Inflammatory macrophage treated with lipopolysaccharide for 1 hour (primary cell): ENCODE data around the gene SAP25.

ENCODE experiments used
- DNase-seq, 2 donors: peaks; one replicate each; pipeline ENCODE4 v3.0.0-alpha.2; 2020 to 2022

Gene SAP25

GRCh38 chr7:100591596-100591995 is 17.9 kb upstream of the SAP25 start:
- no peak for DNase-seq

- no peak for DNase-seq
Measured at GRCh38 chr7:100590077-100590737, 16.5 kb upstream of the SAP25 start.

GRCh38 chr7:100589341-100589947 is 15.7 kb upstream of the SAP25 start:
- no peak for DNase-seq

- peak; percentile 17 to 43 for DNase-seq
Measured at GRCh38 chr7:100588438-100588837, 14.7 kb upstream of the SAP25 start.

- peak; percentile 99 to 100 for DNase-seq
Measured at GRCh38 chr7:100586266-100587025, 12.7 kb upstream of the SAP25 start, which contains the start of gene FBXO24. Gene FBXO24 (plus strand): TSS chr7:100586328. CDS start chr7:100586626, 298 bp downstream.

DNA sequence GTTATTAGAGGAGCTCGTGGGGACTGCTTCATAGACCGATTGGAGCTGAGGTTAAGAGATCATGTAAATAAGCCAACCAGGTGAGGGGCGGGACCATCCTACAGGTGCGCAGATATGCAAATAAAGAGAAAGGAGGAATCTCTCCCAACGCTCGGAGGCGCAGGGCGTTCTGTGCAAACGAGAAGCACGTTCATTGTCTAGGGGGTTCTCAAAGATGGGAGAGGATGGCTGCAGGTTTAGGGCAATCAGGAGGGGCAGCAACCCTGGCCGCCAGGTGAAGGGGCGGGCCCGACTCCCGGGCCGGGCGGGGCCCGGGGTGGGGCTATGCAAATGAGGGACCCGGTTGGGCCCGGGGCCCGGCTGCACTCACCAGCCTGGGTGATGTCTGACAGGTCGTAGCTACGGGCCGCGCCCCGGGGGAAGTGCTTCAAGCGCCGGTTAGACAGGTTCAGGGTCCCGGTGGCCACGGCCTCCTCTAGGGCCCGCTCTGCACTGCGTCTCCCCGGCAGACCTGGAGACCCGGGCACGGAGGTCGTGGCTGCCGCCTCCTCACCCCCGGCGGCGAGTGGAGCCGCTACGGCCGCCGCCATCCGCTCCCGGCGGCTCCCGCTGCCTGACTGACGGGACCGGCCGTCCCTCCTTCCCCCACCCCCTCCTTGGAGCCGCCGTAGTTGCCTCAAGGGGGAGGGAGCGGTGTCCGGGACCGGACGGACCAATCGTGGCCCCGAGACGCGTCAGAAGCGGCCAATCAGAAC is 12.0 kb upstream of the SAP25 start, which contains the start of gene LRCH4:
Gene LRCH4, minus strand, starts transcription at position 619 of the 755 bp plus-strand sequence. Its CDS starts 29 bp downstream, at position 590.
- no peak for DNase-seq

- peak; percentile 69 to 80 for DNase-seq
Measured at GRCh38 chr7:100584683-100585510, 11.2 kb upstream of the SAP25 start.

- DNase-seq, result peak; percentile 68 to 89
Measured at GRCh38 chr7:100584054-100584682, 10.5 kb upstream of the SAP25 start.

- peak; percentile 75 to 83 for DNase-seq
Measured at GRCh38 chr7:100583132-100584053, 9.7 kb upstream of the SAP25 start.

DNA sequence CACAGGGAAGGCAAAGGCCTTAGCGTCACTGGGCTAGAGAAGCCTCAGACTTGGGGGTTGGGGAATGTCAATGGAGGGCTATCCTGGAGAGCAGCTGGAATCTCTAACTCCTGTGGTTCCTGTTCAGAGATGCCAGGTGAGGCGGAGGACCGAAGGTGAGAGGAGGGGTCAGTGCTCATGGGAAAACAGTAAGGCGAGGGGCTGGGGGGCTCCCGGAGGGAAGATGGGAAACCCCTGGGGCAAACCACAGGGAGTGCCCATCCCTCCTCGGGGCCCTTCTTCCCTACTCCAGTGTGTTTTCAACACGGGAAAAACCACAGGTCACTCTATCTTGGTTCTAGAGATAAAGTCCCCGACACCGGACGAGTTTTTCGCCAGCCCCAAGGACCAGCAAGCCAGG is 8.9 kb upstream of the SAP25 start:
- DNase-seq, result no peak

GRCh38 chr7:100582041-100582579 is 8.4 kb upstream of the SAP25 start:
- DNase-seq, result no peak

- no peak for DNase-seq
Measured at GRCh38 chr7:100580466-100581283, 7.0 kb upstream of the SAP25 start.

DNA sequence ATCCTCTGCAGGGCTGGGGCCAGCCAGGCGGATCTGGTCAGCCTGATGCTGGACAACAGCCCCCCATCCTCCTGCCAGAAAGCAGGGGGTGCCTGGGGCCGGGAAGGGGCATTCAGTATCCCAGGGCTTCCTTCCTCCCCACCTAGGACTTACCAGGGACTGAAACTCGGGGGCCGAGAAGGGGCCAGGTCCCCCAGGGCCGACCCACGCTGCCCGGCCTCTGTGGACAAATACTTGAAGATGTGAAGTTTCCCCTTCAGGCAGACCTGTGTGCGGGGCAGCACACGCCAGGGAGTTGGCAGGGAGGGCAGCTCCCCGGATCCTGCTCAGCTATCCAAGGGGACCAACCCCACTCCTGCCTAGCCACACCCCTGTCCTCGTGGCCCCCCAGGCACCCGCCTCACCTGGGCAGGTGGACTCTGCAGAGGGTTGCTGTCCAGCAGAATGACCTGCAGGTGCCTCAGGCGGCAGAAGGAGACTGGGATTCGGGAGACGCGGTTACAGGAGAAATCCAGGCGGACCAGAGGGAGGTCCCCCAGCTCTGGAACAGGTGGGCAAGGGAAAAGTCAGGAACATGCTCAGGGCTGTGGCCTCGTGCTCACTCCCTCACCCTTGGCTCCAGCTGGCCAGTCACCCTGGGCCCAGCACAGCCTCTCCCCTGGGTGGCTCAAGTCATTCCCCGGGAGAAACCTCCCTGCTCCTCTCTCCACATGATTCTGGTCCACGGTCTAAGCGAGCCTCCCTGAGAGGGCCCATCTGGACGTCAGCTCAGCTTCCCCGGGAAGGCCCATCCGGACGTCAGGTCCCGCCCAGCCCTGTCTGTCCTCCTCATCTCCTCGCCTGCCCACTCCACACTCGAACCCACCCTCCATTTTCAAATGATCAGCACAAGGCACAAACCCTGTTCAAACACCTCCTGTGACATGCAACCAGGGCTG is 4.8 kb upstream of the SAP25 start:
- DNase-seq, result no peak

- DNase-seq, result no peak
Measured at GRCh38 chr7:100577507-100577906, 3.8 kb upstream of the SAP25 start.

GRCh38 chr7:100577103-100577502 is 3.4 kb upstream of the SAP25 start:
- DNase-seq, result no peak

- no peak for DNase-seq
Measured at GRCh38 chr7:100576384-100576993, 2.8 kb upstream of the SAP25 start.

- DNase-seq, result no peak
Measured at GRCh38 chr7:100575746-100576383, 2.2 kb upstream of the SAP25 start.
